ENCODE results near the gene KCND3.

DNA sequence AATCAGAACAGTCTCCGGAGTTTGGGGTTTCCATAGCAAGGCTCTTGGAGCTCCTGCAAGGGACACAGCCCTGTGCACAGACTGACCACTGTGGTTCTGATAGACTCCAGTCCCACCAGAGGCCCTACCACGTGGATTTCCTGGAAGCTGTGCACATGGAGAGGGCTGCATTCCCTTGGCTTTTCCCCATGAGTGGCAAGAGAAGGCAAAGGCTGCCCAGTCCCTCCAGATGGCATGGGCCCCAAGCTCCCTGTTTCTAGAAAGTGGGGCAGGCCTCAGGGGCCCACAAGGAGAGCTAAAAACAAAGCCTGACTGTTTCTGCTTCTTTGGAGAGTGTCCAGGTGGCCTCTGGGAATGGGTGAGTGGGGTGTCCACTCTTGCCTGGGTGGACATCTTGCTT is 146.3 kb downstream of the KCND3 start:
- TF ChIP-seq, protein P1, sequence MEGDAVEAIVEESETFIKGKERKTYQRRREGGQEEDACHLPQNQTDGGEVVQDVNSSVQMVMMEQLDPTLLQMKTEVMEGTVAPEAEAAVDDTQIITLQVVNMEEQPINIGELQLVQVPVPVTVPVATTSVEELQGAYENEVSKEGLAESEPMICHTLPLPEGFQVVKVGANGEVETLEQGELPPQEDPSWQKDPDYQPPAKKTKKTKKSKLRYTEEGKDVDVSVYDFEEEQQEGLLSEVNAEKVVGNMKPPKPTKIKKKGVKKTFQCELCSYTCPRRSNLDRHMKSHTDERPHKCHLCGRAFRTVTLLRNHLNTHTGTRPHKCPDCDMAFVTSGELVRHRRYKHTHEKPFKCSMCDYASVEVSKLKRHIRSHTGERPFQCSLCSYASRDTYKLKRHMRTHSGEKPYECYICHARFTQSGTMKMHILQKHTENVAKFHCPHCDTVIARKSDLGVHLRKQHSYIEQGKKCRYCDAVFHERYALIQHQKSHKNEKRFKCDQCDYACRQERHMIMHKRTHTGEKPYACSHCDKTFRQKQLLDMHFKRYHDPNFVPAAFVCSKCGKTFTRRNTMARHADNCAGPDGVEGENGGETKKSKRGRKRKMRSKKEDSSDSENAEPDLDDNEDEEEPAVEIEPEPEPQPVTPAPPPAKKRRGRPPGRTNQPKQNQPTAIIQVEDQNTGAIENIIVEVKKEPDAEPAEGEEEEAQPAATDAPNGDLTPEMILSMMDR (conservative IDR thresholded peaks at IDR 0.05; ENCODE audit: low read length) = no peak
- no peak for TF ChIP-seq EZH2phosphoT487 (IDR thresholded peaks at IDR 0.05; ENCODE audit: borderline replicate concordance)
